H9 (cell line): ENCODE data around the gene DDT. TPM values are rescaled to one million over a fixed set of nuclear protein-coding genes. Genes with fewer than 3 reads are reported as not detected.

ENCODE experiments used
- DNase-seq: peaks from one replicate; pipeline ENCODE4 v3.0.0-alpha.2; 2017
- H2AFZ ChIP-seq: one replicate; pipeline ENCODE4 v1.6.1; 2013; ENCODE audit warnings: mild to moderate bottlenecking, low read length, control low read depth, moderate library complexity
- H2AK5ac ChIP-seq: 2 replicates; pipeline ENCODE4 v1.6.1; 2013; ENCODE audit warnings: low read length, control low read depth, mixed read lengths; ENCODE audit not compliant: insufficient read length
- H2BK120ac ChIP-seq: one replicate; pipeline ENCODE4 v1.6.1; 2013; ENCODE audit warnings: low read depth, mild to moderate bottlenecking, low read length, control low read depth, inconsistent platforms; ENCODE audit not compliant: poor library complexity, severe bottlenecking
- H2BK12ac ChIP-seq: 2 replicates; pipeline ENCODE4 v1.6.1; 2013; ENCODE audit warnings: low read length, control low read depth, mixed read lengths, low read depth; ENCODE audit not compliant: insufficient read length
- H2BK15ac ChIP-seq: 2 replicates; pipeline ENCODE4 v1.6.1; 2013; ENCODE audit warnings: low read depth, low read length, control low read depth
- H2BK20ac ChIP-seq: one replicate; pipeline ENCODE4 v1.6.1; 2013; ENCODE audit warnings: low read depth, mild to moderate bottlenecking, low read length, control low read depth, inconsistent platforms; ENCODE audit not compliant: poor library complexity, severe bottlenecking
- H2BK5ac ChIP-seq: 2 replicates; pipeline ENCODE4 v1.6.1; 2013; ENCODE audit warnings: low read length, control low read depth, mixed read lengths; ENCODE audit not compliant: insufficient read length
- H3K14ac ChIP-seq: 2 replicates; pipeline ENCODE4 v1.6.1; 2013; ENCODE audit warnings: low read length, control low read depth; ENCODE audit not compliant: insufficient read depth
- H3K18ac ChIP-seq: 2 replicates; pipeline ENCODE4 v1.6.1; 2013; ENCODE audit warnings: low read depth, mild to moderate bottlenecking, mixed read lengths, low read length, control low read depth; ENCODE audit not compliant: insufficient read length
- H3K23ac ChIP-seq: 2 replicates; pipeline ENCODE4 v1.6.1; 2013; ENCODE audit warnings: low read length, control low read depth, mixed read lengths, low read depth; ENCODE audit not compliant: insufficient read length
- H3K23me2 ChIP-seq: 2 replicates; pipeline ENCODE4 v1.6.1; 2013; ENCODE audit warnings: low read depth, mild to moderate bottlenecking, mixed read lengths, low read length, control low read depth; ENCODE audit not compliant: insufficient read length, poor library complexity, severe bottlenecking
- H3K27ac ChIP-seq: 2 replicates; pipeline ENCODE4 v1.5.1; 2013; ENCODE audit warnings: low read length, control low read depth, mixed read lengths, low read depth; ENCODE audit not compliant: insufficient read length
- H3K27me3 ChIP-seq: 2 replicates; pipeline ENCODE4 v1.6.1; 2013; ENCODE audit warnings: low read length, control low read depth, inconsistent platforms; ENCODE audit not compliant: insufficient read depth
- H3K4ac ChIP-seq: 2 replicates; pipeline ENCODE4 v1.6.1; 2013; ENCODE audit warnings: low read depth, mild to moderate bottlenecking, control low read depth, inconsistent platforms, low read length, moderate library complexity
- H3K4me1 ChIP-seq: 2 replicates; pipeline ENCODE4 v1.6.1; 2013; ENCODE audit warnings: low read length, control low read depth, inconsistent platforms; ENCODE audit not compliant: insufficient read depth
- H3K4me2 ChIP-seq: 2 replicates; pipeline ENCODE4 v1.6.1; 2013; ENCODE audit warnings: low read length, control low read depth, mixed read lengths; ENCODE audit not compliant: insufficient read length, insufficient read depth
- H3K56ac ChIP-seq: 2 replicates; pipeline ENCODE4 v1.6.1; 2013; ENCODE audit warnings: low read depth, mild to moderate bottlenecking, mixed read lengths, low read length, control low read depth; ENCODE audit not compliant: insufficient read length
- H3K79me1 ChIP-seq: 2 replicates; pipeline ENCODE4 v1.6.1; 2013; ENCODE audit warnings: low read depth, mild to moderate bottlenecking, moderate library complexity, low read length, control low read depth, inconsistent platforms; ENCODE audit not compliant: insufficient read depth, poor library complexity, severe bottlenecking
- H3K79me2 ChIP-seq: 2 replicates; pipeline ENCODE4 v1.6.1; 2013; ENCODE audit warnings: low read length, control low read depth, inconsistent platforms; ENCODE audit not compliant: insufficient read depth
- H3K9ac ChIP-seq: 2 replicates; pipeline ENCODE4 v1.6.1; 2013; ENCODE audit warnings: low read length, control low read depth, mixed read lengths; ENCODE audit not compliant: insufficient read length; ENCODE audit errors: extremely low read depth
- H3K9me3 ChIP-seq: one replicate; pipeline ENCODE4 v1.6.1; 2013; ENCODE audit warnings: low read depth, low read length, inconsistent platforms; ENCODE audit not compliant: control insufficient read depth
- H3T11ph ChIP-seq: one replicate; pipeline ENCODE4 v1.6.1; 2013; ENCODE audit warnings: mild to moderate bottlenecking, low read length, control low read depth, inconsistent platforms
- H4K20me1 ChIP-seq: one replicate; pipeline ENCODE4 v1.6.1; 2013; ENCODE audit not compliant: control insufficient read depth, insufficient read length, insufficient read depth
- H4K5ac ChIP-seq: 2 replicates; pipeline ENCODE4 v1.6.1; 2013; ENCODE audit warnings: low read depth, mild to moderate bottlenecking, mixed read lengths, low read length, control low read depth; ENCODE audit not compliant: insufficient read length
- H4K8ac ChIP-seq: replicated peaks from 2 replicates; pipeline ENCODE4 v1.6.1; 2013; ENCODE audit warnings: low read length, control low read depth, mixed read lengths, low read depth; ENCODE audit not compliant: insufficient read length
- H4K91ac ChIP-seq: 2 replicates; pipeline ENCODE4 v1.6.1; 2013; ENCODE audit warnings: low read depth, mild to moderate bottlenecking, moderate library complexity, mixed read lengths, low read length, control low read depth; ENCODE audit not compliant: insufficient read length
- H3K27ac Mint-ChIP-seq, 3 experiments: 2 replicates in 2 of 3; 3 replicates in 1 of 3; pipeline ENCODE4 v1.8.0; 2020 to 2021; ENCODE audit warnings: mixed read lengths in 3 of 3, mild to moderate bottlenecking in 1 of 3, moderate library complexity in 1 of 3
- H3K27me3 Mint-ChIP-seq: 2 replicates; pipeline ENCODE4 v1.8.0; 2021; ENCODE audit warnings: low read depth, mild to moderate bottlenecking, moderate library complexity, mixed read lengths
- H3K36me3 Mint-ChIP-seq, 3 experiments: 2 replicates in 2 of 3; 3 replicates in 1 of 3; pipeline ENCODE4 v1.8.0; 2020 to 2021; ENCODE audit warnings: low read depth in 3 of 3, mixed read lengths in 3 of 3; ENCODE audit not compliant: insufficient read depth in 1 of 3
- H3K4me1 Mint-ChIP-seq, 2 experiments: 2 replicates each; pipeline ENCODE4 v1.8.0; 2020; ENCODE audit warnings: mixed read lengths in 2 of 2
- H3K4me3 Mint-ChIP-seq, 2 experiments: 2 replicates in 1 of 2; 3 replicates in 1 of 2; pipeline ENCODE4 v1.8.0; 2020 to 2021; ENCODE audit warnings: mild to moderate bottlenecking in 2 of 2, mixed read lengths in 2 of 2, moderate library complexity in 1 of 2
- H3K9me3 Mint-ChIP-seq, 2 experiments: 2 replicates in 1 of 2; 3 replicates in 1 of 2; pipeline ENCODE4 v1.8.0; 2020; ENCODE audit warnings: mild to moderate bottlenecking in 2 of 2, mixed read lengths in 2 of 2, moderate library complexity in 1 of 2
- CTCF ChIP-seq: fragments of 200-600 bp; sonication (generic); conservative IDR thresholded peaks from 3 replicates; pipeline ENCODE4 v1.8.0; 2021; ENCODE audit warnings: antibody characterized with exemption, mild to moderate bottlenecking
- WGBS: extraction: QIAGEN DNeasy Blood & Tissue Kit; methylation state at CpG from one replicate; pipeline ENCODE4 v1.1.7; 2013; ENCODE audit warnings: missing lambda C conversion rate, low lambda C conversion rate, mixed read lengths; ENCODE audit not compliant: insufficient read length; ENCODE audit errors: extremely low coverage; 5-methylcytosine and 5-hydroxymethylcytosine counted together
- total RNA-seq: library from RNA; stranded (reverse); gene quantifications from 2 replicates; pipeline ENCODE4 v1.2.1, GENCODE V29; 2021

The DDT gene
- total RNA-seq, 1 experiment from 2014 or later = 185 TPM

- peaks cover 2% of the 10 kb centered on the region for H4K20me1 ChIP-seq
- H3K79me1 ChIP-seq = no peaks in the 10 kb centered on the region
- H4K8ac ChIP-seq = no peak overlapping the region
- peaks cover 10% of the 10 kb centered on the region for H3K27me3 Mint-ChIP-seq
- H3K9me3 ChIP-seq = no peaks in the 10 kb centered on the region
- H3K4me2 ChIP-seq = no peak overlapping the region
- H3K4me3 Mint-ChIP-seq = no peak overlapping the region
- no peak overlapping the region for H3K56ac ChIP-seq
- H3K9me3 Mint-ChIP-seq = peaks cover 0 to 4% of the 10 kb centered on the region in 2 experiments; a peak in 1 of 5 replicates
- no peak overlapping the region for H2BK5ac ChIP-seq
- H3K4me1 Mint-ChIP-seq = peaks cover 12 to 20% of the 10 kb centered on the region in 2 experiments
- no peak overlapping the region for H3K23ac ChIP-seq
- no peaks in the 10 kb centered on the region for H3K23me2 ChIP-seq
- no peaks in the 10 kb centered on the region; a peak in 3 of 7 replicates for H3K36me3 Mint-ChIP-seq
- H3K9ac ChIP-seq = no peak overlapping the region
- no peak overlapping the region for H3K18ac ChIP-seq
- no peak for TF ChIP-seq CTCF
- no peak for DNase-seq
- no peak overlapping the region for H3K4ac ChIP-seq
- H3K27ac ChIP-seq = no peak overlapping the region
- no peak overlapping the region for H2AK5ac ChIP-seq
- no peak overlapping the region; the same call in 1 of the 2 replicates for H3K14ac ChIP-seq
- H3K79me2 ChIP-seq = no peaks in the 10 kb centered on the region
- H3K4me1 ChIP-seq = peaks cover 3% of the 10 kb centered on the region; the same call in 1 of the 2 replicates
- H2BK120ac ChIP-seq = no peak overlapping the region
- no peak overlapping the region for H2BK12ac ChIP-seq
- no peak overlapping the region for H4K91ac ChIP-seq
- H2AFZ ChIP-seq = no peak overlapping the region
- WGBS = no CpG with 5 or more reads among the region's 10 CpGs
- H2BK20ac ChIP-seq = no peak overlapping the region
- H3K27ac Mint-ChIP-seq = peak overlapping the region in 1 of 3 experiments; percentile 48; a peak in 1 of 7 replicates
- H3T11ph ChIP-seq = no peak overlapping the region
- H3K27me3 ChIP-seq = no peaks in the 10 kb centered on the region
- H4K5ac ChIP-seq = no peak overlapping the region
- no peak overlapping the region for H2BK15ac ChIP-seq
These were observed 28.0 kb upstream of the DDT start for GRCh38 chr22:24002272-24002671.
